Measurements from ENCODE around the gene CMSS1. TPM values are rescaled to one million over a fixed set of nuclear protein-coding genes. Genes with fewer than 3 reads are reported as not detected.

Gene CMSS1
- total RNA-seq, 1 experiment from 2014 or later: 70.6 TPM

GRCh38 chr3:100125161-100125938 is 307.7 kb downstream of the CMSS1 start:
- DNase-seq (ENCODE audit: low spot score) (no peak), ATAC-seq (no peak)
- ChIA-PET CTCF (no interaction called here), POLR2A (no interaction called here)
- H3K27me3 Mint-ChIP-seq (ENCODE audit: low read depth): no peaks in the 10 kb centered on the region
- no peak overlapping the region for H3K4me3 Mint-ChIP-seq
- H3K4me1 Mint-ChIP-seq: peaks cover 12% of the 10 kb centered on the region
- H3K9me3 Mint-ChIP-seq: no peaks in the 10 kb centered on the region
- TF ChIP-seq ATF2 (CRISPR knock-in tag; IDR thresholded peaks at IDR 0.05; ENCODE audit: borderline replicate concordance, low read depth): no peak
- no peak for TF ChIP-seq TP53 (CRISPR knock-in tag; IDR thresholded peaks at IDR 0.05)
- TF ChIP-seq IRF2 (CRISPR knock-in tag; IDR thresholded peaks at IDR 0.05; ENCODE audit: borderline replicate concordance, low read depth): no peak
- TF ChIP-seq E2F1 (CRISPR knock-in tag; IDR thresholded peaks at IDR 0.05): no peak
- TF ChIP-seq HMGA2 (CRISPR knock-in tag; IDR thresholded peaks at IDR 0.05): no peak
- TF ChIP-seq MXD4 (CRISPR knock-in tag; IDR thresholded peaks at IDR 0.05; ENCODE audit: borderline replicate concordance): no peak
- no peak for TF ChIP-seq ZMAT4 (CRISPR knock-in tag; IDR thresholded peaks at IDR 0.05)
- TF ChIP-seq USF2 (CRISPR knock-in tag; IDR thresholded peaks at IDR 0.05): no peak
- no peak for TF ChIP-seq ZNF232 (CRISPR knock-in tag; IDR thresholded peaks at IDR 0.05)
- no peak for TF ChIP-seq FOXK1 (CRISPR knock-in tag; IDR thresholded peaks at IDR 0.05)
- TF ChIP-seq CREM (CRISPR knock-in tag; IDR thresholded peaks at IDR 0.05): no peak
- no peak for TF ChIP-seq NFE2L1 (CRISPR knock-in tag; IDR thresholded peaks at IDR 0.05)
- H3K27ac Mint-ChIP-seq: peak overlapping the region; percentile 13; the same call in 1 of the 2 replicates
- H3K36me3 Mint-ChIP-seq: no peaks in the 10 kb centered on the region

GRCh38 chr3:100127792-100128191 is 310.1 kb downstream of the CMSS1 start:
- DNase-seq (ENCODE audit: low spot score) (no peak), ATAC-seq (no peak)
- CTCF ChIA-PET: no interaction called here
- no peaks in the 10 kb centered on the region for H3K27me3 Mint-ChIP-seq (ENCODE audit: low read depth)
- no peaks in the 10 kb centered on the region for H3K9me3 Mint-ChIP-seq
- no peaks in the 10 kb centered on the region for H3K36me3 Mint-ChIP-seq
- no peak overlapping the region for H3K27ac Mint-ChIP-seq
- H3K4me1 Mint-ChIP-seq: peaks cover 5% of the 10 kb centered on the region
- POLR2A ChIA-PET: no interaction called here
- no peak overlapping the region for H3K4me3 Mint-ChIP-seq
- TF ChIP-seq ZNF317 (CRISPR knock-in tag; IDR thresholded peaks at IDR 0.05; ENCODE audit: borderline replicate concordance, low read depth): no peak
- no peak for TF ChIP-seq MAX (CRISPR knock-in tag; IDR thresholded peaks at IDR 0.05)
- no peak for TF ChIP-seq CREB1 (CRISPR knock-in tag; IDR thresholded peaks at IDR 0.05)
- no peak for TF ChIP-seq TCF7 (CRISPR knock-in tag; IDR thresholded peaks at IDR 0.05; ENCODE audit: low read depth)
- no peak for TF ChIP-seq ZNF263 (CRISPR knock-in tag; IDR thresholded peaks at IDR 0.05; ENCODE audit: low read depth)
- no peak for TF ChIP-seq NFE2L1 (CRISPR knock-in tag; IDR thresholded peaks at IDR 0.05)
- no peak for TF ChIP-seq ZNF121 (CRISPR knock-in tag; IDR thresholded peaks at IDR 0.05)
- no peak for TF ChIP-seq GABPB1 (CRISPR knock-in tag; IDR thresholded peaks at IDR 0.05)
- no peak for TF ChIP-seq USF1 (CRISPR knock-in tag; IDR thresholded peaks at IDR 0.05)
- TF ChIP-seq AR (CRISPR knock-in tag; IDR thresholded peaks at IDR 0.05): no peak
- TF ChIP-seq ZNF396 (CRISPR knock-in tag; IDR thresholded peaks at IDR 0.05; ENCODE audit: borderline replicate concordance): no peak
- no peak for TF ChIP-seq GTF2I (CRISPR knock-in tag; conservative IDR thresholded peaks at IDR 0.05)
- no peak for TF ChIP-seq ZNF512 (CRISPR knock-in tag; IDR thresholded peaks at IDR 0.05; ENCODE audit: borderline replicate concordance)
- TF ChIP-seq JAZF1 (CRISPR knock-in tag; IDR thresholded peaks at IDR 0.05): no peak
- TF ChIP-seq ATF1 (CRISPR knock-in tag; IDR thresholded peaks at IDR 0.05): no peak
